ENCODE data around the gene RARRES2.
A peak's percentile ranks its signal among the peaks of the same experiment; 100 is the strongest.

Gene RARRES2

DNA sequence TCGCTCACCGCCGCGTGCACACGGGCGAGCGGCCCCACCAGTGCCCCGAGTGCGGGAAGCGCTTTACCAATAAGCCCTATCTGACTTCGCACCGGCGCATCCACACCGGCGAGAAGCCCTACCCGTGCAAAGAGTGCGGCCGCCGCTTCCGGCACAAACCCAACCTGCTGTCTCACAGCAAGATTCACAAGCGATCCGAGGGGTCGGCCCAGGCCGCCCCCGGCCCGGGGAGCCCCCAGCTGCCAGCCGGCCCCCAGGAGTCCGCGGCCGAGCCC, 30.5 kb upstream of the RARRES2 start:
- DNase-seq (ENCODE audit: low read depth), result no peak
- H3K4me3 ChIP-seq (ENCODE audit: low read length), result no peak overlapping the region
- TF ChIP-seq, protein P1, sequence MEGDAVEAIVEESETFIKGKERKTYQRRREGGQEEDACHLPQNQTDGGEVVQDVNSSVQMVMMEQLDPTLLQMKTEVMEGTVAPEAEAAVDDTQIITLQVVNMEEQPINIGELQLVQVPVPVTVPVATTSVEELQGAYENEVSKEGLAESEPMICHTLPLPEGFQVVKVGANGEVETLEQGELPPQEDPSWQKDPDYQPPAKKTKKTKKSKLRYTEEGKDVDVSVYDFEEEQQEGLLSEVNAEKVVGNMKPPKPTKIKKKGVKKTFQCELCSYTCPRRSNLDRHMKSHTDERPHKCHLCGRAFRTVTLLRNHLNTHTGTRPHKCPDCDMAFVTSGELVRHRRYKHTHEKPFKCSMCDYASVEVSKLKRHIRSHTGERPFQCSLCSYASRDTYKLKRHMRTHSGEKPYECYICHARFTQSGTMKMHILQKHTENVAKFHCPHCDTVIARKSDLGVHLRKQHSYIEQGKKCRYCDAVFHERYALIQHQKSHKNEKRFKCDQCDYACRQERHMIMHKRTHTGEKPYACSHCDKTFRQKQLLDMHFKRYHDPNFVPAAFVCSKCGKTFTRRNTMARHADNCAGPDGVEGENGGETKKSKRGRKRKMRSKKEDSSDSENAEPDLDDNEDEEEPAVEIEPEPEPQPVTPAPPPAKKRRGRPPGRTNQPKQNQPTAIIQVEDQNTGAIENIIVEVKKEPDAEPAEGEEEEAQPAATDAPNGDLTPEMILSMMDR (IDR thresholded peaks at IDR 0.05; ENCODE audit: insufficient read depth, low read depth, low read length, missing control alignments), result no peak

DNA sequence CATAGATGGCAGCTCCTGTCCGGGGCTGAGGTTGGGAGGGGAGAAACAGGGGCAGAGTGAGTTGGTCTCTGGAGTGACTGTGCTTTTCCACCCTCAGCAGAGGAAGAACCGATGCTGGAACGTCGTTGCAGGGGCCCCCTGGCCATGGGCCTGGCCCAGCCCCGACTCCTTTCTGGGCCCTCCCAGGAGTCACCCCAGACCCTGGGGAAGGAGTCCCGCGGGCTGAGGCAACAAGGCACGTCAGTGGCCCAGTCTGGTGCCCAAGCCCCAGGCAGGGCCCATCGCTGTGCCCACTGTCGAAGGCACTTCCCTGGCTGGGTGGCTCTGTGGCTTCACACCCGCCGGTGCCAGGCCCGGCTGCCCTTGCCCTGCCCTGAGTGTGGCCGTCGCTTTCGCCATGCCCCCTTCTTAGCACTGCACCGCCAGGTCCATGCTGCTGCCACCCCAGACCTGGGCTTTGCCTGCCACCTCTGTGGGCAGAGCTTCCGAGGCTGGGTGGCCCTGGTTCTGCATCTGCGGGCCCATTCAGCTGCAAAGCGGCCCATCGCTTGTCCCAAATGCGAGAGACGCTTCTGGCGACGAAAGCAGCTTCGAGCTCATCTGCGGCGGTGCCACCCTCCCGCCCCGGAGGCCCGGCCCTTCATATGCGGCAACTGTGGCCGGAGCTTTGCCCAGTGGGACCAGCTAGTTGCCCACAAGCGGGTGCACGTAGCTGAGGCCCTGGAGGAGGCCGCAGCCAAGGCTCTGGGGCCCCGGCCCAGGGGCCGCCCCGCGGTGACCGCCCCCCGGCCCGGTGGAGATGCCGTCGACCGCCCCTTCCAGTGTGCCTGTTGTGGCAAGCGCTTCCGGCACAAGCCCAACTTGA, 29.9 kb upstream of the RARRES2 start:
- H3K4me3 ChIP-seq (ENCODE audit: low read length), result no peak overlapping the region
- DNase-seq (ENCODE audit: low read depth), result no peak
- TF ChIP-seq, protein P1 (IDR thresholded peaks at IDR 0.05; ENCODE audit: insufficient read depth, low read depth, low read length, missing control alignments), result no peak

DNA sequence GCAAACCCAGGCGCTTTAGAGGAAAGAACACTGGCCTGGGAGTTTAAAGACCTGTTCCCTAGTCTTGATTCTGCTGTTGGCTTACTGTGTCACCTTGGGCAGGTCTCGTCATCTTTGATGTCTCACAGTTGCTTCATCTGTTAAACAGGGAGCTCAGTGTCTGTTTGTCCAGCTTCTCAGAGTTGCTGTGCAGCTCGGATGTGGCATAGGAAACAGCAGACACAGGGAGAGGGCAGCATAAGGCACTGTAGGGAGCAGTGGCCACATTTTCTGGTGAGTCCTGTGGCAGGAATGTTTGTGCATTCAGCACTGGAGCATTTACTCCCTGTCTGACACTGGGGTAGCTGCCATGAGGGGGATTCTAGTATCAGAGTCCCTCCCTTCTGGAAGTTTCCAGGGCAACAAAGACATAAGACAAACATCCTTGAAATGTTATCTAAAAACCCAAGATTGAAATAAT, 29.2 kb upstream of the RARRES2 start:
- TF ChIP-seq, protein P1 (IDR thresholded peaks at IDR 0.05; ENCODE audit: insufficient read depth, low read depth, low read length, missing control alignments), result no peak
- peak; percentile 29 for DNase-seq (ENCODE audit: low read depth)
- H3K4me3 ChIP-seq (ENCODE audit: low read length), result no peak overlapping the region

DNA sequence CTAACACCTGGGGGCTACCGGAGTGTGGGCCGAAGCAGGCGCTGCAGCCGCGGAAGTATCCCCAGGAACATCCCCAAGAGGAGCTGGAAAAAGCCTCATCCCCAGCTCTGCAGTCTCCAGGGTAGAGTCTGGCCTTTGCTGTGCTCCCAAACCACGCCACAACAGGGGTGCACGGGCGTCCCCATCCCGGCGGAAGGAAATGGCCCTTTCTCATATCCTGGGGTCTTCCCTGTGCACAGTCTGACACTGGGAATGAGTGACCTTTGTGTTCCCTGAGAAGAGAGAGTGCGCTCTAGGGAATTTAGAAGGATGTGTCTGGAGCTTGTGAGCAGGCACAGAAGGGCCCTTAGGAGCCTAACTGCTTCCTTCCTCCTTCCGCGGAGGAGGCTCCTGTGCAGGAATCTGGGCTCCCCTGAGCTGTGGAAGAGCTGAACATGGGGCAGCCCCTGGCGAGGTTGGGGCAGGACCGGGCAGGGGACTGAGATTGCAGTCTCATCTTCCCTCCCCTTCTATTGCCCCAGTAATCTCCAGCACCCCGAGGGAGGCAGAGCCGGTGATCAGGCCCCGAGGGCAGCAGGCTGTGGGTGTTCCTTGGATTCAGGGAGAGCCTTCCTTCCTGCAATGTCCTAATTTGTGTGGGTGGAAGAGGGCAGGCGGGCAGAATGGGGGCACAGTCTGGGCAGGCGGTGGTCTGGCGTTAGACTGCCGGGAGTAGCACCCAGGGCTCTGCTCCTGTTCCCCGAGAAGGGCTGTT, 28.5 kb upstream of the RARRES2 start:
- H3K4me3 ChIP-seq (ENCODE audit: low read length), result peak overlapping the region; percentile 77
- peak; percentile 13 for DNase-seq (ENCODE audit: low read depth)
- TF ChIP-seq, protein P1 (IDR thresholded peaks at IDR 0.05; ENCODE audit: insufficient read depth, low read depth, low read length, missing control alignments), result no peak

DNA sequence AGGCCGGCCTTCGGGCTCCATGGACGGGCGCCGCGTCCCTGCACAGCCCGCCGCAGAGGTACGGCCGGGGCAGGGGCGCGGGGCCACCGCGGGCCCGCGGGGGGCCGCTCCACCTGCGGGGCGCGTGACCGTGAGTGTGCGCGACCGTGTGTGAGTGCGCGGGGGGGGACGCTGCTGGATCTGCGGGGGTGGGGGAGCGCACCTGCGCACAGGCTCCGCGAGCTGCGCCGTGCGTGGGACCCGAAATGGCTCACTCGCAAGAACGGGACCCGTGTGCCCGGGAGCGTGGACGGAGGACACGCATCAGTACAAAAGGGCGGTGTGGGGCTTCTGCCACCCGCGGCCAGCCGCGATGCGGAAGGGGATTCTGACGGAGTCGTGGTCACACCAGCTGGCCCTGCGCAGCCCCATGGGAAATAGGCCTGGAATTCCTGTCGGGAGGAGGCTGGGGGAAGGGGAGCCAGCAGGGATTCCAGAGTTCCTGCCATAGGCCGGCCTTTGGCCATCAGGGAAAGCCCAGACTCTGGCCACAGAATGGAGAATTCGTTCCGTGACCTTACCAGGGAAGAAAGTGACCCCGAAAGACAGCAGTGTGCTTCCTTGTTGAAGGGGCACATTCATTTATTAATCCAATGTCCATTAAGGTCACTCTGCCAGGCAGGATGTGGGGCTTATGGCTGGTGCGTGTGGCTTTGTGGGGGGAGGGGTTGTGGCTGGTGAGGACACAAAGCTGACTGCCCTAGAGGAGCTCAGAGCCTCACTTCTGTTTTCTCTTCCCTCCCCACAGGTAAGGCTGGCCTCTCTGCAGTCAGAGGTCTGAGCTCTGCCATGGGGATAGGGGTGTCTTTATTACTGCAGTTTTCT, 27.7 kb upstream of the RARRES2 start:
- peak overlapping the region; percentile 77 for H3K4me3 ChIP-seq (ENCODE audit: low read length)
- peak; percentile 13 for DNase-seq (ENCODE audit: low read depth)

More for the DNA sequence above, 27.7 kb upstream of the RARRES2 start:
- TF ChIP-seq, protein P1 (IDR thresholded peaks at IDR 0.05; ENCODE audit: insufficient read depth, low read depth, low read length, missing control alignments), result no peak
